Fibroblast of lung (primary cell): ENCODE results near the gene PCSK2. TPM values are rescaled to one million over a fixed set of nuclear protein-coding genes. Genes with fewer than 3 reads are reported as not detected.

ENCODE experiments used
- DNase-seq, 2 donors: peaks; one replicate each; pipeline versions ENCODE4 v3.0.0 to v3.0.0-alpha.2; 2010; ENCODE audit warnings: low read depth in 2 of 2
- H2AFZ ChIP-seq: 2 replicates; pipeline ENCODE4 v1.5.1; 2012; ENCODE audit warnings: low read length, control low read depth, inconsistent platforms
- H3K27ac ChIP-seq: 2 replicates; pipeline ENCODE4 v1.5.1; 2011; ENCODE audit warnings: low read length, control low read depth; ENCODE audit not compliant: insufficient read depth
- H3K27me3 ChIP-seq: 2 replicates; pipeline ENCODE4 v1.5.1; 2011; ENCODE audit warnings: mild to moderate bottlenecking, low read length; ENCODE audit not compliant: control insufficient read depth, insufficient read depth
- H3K36me3 ChIP-seq: 2 replicates; pipeline ENCODE4 v1.5.1; 2011; ENCODE audit warnings: low read length; ENCODE audit not compliant: control insufficient read depth, insufficient read depth
- H3K4me1 ChIP-seq: 2 replicates; pipeline ENCODE4 v1.5.1; 2011; ENCODE audit warnings: low read length; ENCODE audit not compliant: control insufficient read depth, insufficient read depth; ENCODE audit errors: extremely low read depth
- H3K4me2 ChIP-seq: 2 replicates; pipeline ENCODE4 v1.5.1; 2011; ENCODE audit warnings: low read length, control low read depth; ENCODE audit not compliant: insufficient read depth; ENCODE audit errors: extremely low read depth
- H3K4me3 ChIP-seq, 4 experiments: fragments of 200-600 bp in 1 of 4; sonication (generic) in 1 of 4; replicated peaks in 1 of 4; 2 replicates each; pipeline ENCODE4 v1.5.1; 2011 to 2016; ENCODE audit warnings: low read length in 4 of 4, low read depth in 3 of 4, mild to moderate bottlenecking in 3 of 4, control low read depth in 2 of 4, inconsistent platforms in 1 of 4, mixed read lengths in 1 of 4; ENCODE audit not compliant: insufficient read depth in 1 of 4; ENCODE audit errors: control extremely low read depth in 1 of 4
- H3K79me2 ChIP-seq: 2 replicates; pipeline ENCODE4 v1.5.1; 2012; ENCODE audit warnings: mild to moderate bottlenecking, low read length, inconsistent platforms; ENCODE audit not compliant: control insufficient read depth, insufficient read depth
- H3K9ac ChIP-seq: 2 replicates; pipeline ENCODE4 v1.5.1; 2011; ENCODE audit warnings: mild to moderate bottlenecking, low read length, control low read depth; ENCODE audit not compliant: insufficient read depth
- H3K9me3 ChIP-seq: 2 replicates; pipeline ENCODE4 v1.5.1; 2012; ENCODE audit warnings: low read depth, low read length; ENCODE audit not compliant: control insufficient read depth, insufficient read depth
- H4K20me1 ChIP-seq: 2 replicates; pipeline ENCODE4 v1.5.1; 2011; ENCODE audit warnings: low read length; ENCODE audit not compliant: control insufficient read depth, insufficient read depth; ENCODE audit errors: extremely low read depth
- EZH2 ChIP-seq: IDR thresholded peaks from 2 replicates; pipeline ENCODE4 v1.5.1; 2012; ENCODE audit warnings: low read length, control low read depth, mild to moderate bottlenecking; ENCODE audit errors: missing control alignments
- polyA plus RNA-seq, 2 donors: library from polyadenylated mRNA; depleted of rRNA in 1 of 2; stranded (reverse) in 1 of 2; unstranded in 1 of 2; fragments of >200 nt; gene quantifications; 2 replicates each; pipeline ENCODE4 v1.2.1, GENCODE V29; 2011 to 2012; ENCODE audit warnings: missing spikeins in 1 of 2
- total RNA-seq: library from RNA; depleted of rRNA; stranded (reverse); fragments of >200 nt; gene quantifications from 2 replicates; pipeline ENCODE4 v1.2.1, GENCODE V29; 2014
- TF ChIP-seq, protein P1 (sequence below), 2 donors: IDR thresholded peaks in 1 of 2; conservative IDR thresholded peaks in 1 of 2; 1 replicate in 1 of 2; 2 replicates in 1 of 2; pipeline ENCODE4 v1.5.1; 2011 to 2012; ENCODE audit warnings: low read length in 2 of 2, control low read depth in 1 of 2, inconsistent platforms in 1 of 2, low read depth in 1 of 2, mild to moderate bottlenecking in 1 of 2

PCSK2 gene
- total and polyA plus RNA-seq, 2 donors (not counting 1 experiment from before 2014, with no cell fraction given), result under 0.01 to 1.2 TPM

DNA sequence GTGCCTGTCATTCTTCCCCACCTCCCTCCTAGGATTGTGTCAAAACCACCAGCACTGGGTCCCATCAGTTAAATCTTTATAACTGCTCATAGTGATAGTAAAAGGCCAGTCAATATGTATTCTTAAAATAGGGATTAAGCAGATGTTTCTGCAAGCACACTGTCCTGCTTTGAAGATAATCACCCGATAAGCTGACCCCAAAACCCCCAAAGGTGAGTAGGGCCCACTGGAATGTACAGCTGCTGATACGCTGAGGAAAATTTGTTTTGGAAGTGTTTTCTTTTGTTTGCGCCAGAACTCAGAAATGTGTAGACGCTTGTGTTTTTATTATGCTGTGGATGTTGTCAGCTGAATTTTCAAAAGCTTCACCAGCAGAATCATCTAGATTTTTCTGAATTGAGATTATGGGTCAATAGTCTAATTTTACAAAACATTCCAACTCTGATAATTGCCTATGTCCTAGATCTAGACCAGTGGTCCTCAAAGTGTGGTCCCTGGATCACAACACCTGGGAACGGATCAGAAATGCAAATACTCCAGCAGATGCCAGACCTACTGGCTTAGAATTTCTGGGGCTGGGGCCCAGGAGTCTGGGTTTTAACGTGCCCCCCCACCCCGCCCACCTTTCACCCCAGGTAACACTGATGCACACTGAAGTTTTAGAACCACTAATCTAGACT lies 292.9 kb downstream of the PCSK2 start:
- H3K27ac ChIP-seq, result no peak overlapping the region
- no peak for DNase-seq
- H3K4me3 ChIP-seq, result no peak overlapping the region
- H3K4me1 ChIP-seq, result no peaks in the 10 kb centered on the region
- H3K79me2 ChIP-seq, result no peaks in the 10 kb centered on the region
- H3K4me2 ChIP-seq, result no peak overlapping the region
- no peaks in the 10 kb centered on the region for H3K36me3 ChIP-seq
- peaks cover under 1% of the 10 kb centered on the region for H3K27me3 ChIP-seq
- no peak overlapping the region for H3K9ac ChIP-seq
- no peaks in the 10 kb centered on the region for H3K9me3 ChIP-seq
- no peak for TF ChIP-seq EZH2
- TF ChIP-seq, protein P1, sequence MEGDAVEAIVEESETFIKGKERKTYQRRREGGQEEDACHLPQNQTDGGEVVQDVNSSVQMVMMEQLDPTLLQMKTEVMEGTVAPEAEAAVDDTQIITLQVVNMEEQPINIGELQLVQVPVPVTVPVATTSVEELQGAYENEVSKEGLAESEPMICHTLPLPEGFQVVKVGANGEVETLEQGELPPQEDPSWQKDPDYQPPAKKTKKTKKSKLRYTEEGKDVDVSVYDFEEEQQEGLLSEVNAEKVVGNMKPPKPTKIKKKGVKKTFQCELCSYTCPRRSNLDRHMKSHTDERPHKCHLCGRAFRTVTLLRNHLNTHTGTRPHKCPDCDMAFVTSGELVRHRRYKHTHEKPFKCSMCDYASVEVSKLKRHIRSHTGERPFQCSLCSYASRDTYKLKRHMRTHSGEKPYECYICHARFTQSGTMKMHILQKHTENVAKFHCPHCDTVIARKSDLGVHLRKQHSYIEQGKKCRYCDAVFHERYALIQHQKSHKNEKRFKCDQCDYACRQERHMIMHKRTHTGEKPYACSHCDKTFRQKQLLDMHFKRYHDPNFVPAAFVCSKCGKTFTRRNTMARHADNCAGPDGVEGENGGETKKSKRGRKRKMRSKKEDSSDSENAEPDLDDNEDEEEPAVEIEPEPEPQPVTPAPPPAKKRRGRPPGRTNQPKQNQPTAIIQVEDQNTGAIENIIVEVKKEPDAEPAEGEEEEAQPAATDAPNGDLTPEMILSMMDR (conservative IDR thresholded peaks at IDR 0.05 in 1 of 2, IDR thresholded peaks at IDR 0.05 in 1 of 2; ENCODE audit: low read depth in 1 of 2, low read length in 2 of 2), result no peak
- no peaks in the 10 kb centered on the region for H4K20me1 ChIP-seq
- H2AFZ ChIP-seq, result no peak overlapping the region

DNA sequence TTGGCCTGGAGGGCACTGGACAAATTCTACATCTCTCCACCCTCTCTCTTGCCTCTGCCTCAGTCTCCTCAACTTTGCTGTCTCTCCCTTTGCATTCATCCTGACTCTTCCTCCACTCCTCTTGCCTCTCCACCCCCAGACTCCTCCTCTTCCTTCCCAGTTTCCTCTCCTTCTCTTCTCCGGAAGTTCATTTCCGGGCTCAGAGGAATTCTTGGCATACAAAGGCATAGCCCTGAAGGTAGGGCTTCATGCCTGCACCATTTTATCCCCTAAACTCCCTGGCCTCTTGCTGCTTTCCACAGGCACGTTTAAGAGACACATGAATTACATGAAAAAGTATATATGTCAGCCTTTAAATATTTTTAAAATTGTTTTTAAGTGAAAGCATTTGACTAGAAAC lies 293.7 kb downstream of the PCSK2 start:
- Histone ChIP-seq H3K36me3 (no peaks in the 10 kb centered on the region), H3K27me3 (no peaks in the 10 kb centered on the region), H3K9ac (no peak overlapping the region), H3K9me3 (no peaks in the 10 kb centered on the region), H3K4me1 (no peaks in the 10 kb centered on the region), H4K20me1 (no peaks in the 10 kb centered on the region), H3K27ac (no peak overlapping the region), H3K4me3 (no peak overlapping the region), H2AFZ (peak overlapping the region; percentile 12), H3K79me2 (no peaks in the 10 kb centered on the region), H3K4me2 (no peak overlapping the region)
- no peak for TF ChIP-seq EZH2
- no peak for DNase-seq

DNA sequence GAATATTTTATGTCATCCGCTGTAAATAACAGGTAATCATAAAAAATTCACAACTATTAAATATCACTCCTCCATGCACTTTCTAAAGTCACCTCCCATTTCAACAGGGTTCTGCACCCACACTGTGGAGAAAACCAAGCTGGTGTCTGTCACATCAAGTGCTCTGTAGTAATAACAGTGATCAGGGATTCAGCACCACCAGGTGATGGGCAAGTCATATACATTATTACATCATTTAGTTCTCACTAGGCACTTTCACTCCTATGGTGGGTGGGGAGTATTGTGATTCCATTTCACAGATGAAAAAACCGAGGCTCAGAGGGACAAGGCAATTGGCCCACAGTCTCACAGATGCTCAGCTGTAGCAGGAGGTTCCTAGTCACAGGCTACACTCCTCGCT lies 295.7 kb downstream of the PCSK2 start:
- Histone ChIP-seq H3K9me3 (no peaks in the 10 kb centered on the region), H3K36me3 (no peaks in the 10 kb centered on the region), H3K4me3 (no peak overlapping the region), H3K27ac (no peak overlapping the region), H2AFZ (no peak overlapping the region), H4K20me1 (no peaks in the 10 kb centered on the region), H3K79me2 (no peaks in the 10 kb centered on the region), H3K27me3 (no peaks in the 10 kb centered on the region), H3K4me1 (no peaks in the 10 kb centered on the region), H3K4me2 (no peak overlapping the region), H3K9ac (no peak overlapping the region)
- no peak for DNase-seq
- TF ChIP-seq, protein P1 (conservative IDR thresholded peaks at IDR 0.05 in 1 of 2, IDR thresholded peaks at IDR 0.05 in 1 of 2; ENCODE audit: low read depth in 1 of 2, low read length in 2 of 2), result no peak
- TF ChIP-seq EZH2, result no peak
